ENCODE results near the gene NOXRED1.

GRCh38 chr14:77439861-77440260, 16.5 kb upstream of the NOXRED1 start:
- TF ChIP-seq CTCF (IDR thresholded peaks at IDR 0.05; ENCODE audit: low read depth, low read length) (no peak), EZH2phosphoT487 (IDR thresholded peaks at IDR 0.05; ENCODE audit: low read depth) (no peak)
